ENCODE data around the gene NYNRIN.
A peak's percentile ranks its signal among the peaks of the same experiment; 100 is the strongest.
"Not testable (repeated sequence)": the region's sequence is repeated elsewhere in the genome, so short reads cannot be mapped to it uniquely, and the experiment has no call there.

Gene NYNRIN

GRCh38 chr14:24431569-24432258 is 32.9 kb downstream of the NYNRIN start:
- DNase-seq (ENCODE audit: low read depth) = peak; percentile 85

GRCh38 chr14:24432259-24433131 is 33.7 kb downstream of the NYNRIN start:
- DNase-seq (ENCODE audit: low read depth) = no peak

- no peak for DNase-seq (ENCODE audit: low read depth)
Observed at GRCh38 chr14:24434036-24434435, 35.2 kb downstream of the NYNRIN start.

- no peak for DNase-seq (ENCODE audit: low read depth)
Observed at GRCh38 chr14:24434676-24435075, 35.9 kb downstream of the NYNRIN start.

- DNase-seq (ENCODE audit: low read depth) = no peak
Observed at GRCh38 chr14:24435192-24435810, 36.5 kb downstream of the NYNRIN start.

- DNase-seq (ENCODE audit: low read depth) = no peak
Observed at GRCh38 chr14:24435998-24436354, 37.2 kb downstream of the NYNRIN start.

- no peak for DNase-seq (ENCODE audit: low read depth)
Observed at GRCh38 chr14:24436355-24437019, 37.7 kb downstream of the NYNRIN start.

- DNase-seq (ENCODE audit: low read depth) = no peak
Observed at GRCh38 chr14:24437020-24437735, 38.4 kb downstream of the NYNRIN start.

- no peak for DNase-seq (ENCODE audit: low read depth)
Observed at GRCh38 chr14:24437736-24438067, 38.9 kb downstream of the NYNRIN start.

- no peak for DNase-seq (ENCODE audit: low read depth)
Observed at GRCh38 chr14:24438223-24439097, 39.7 kb downstream of the NYNRIN start.

- DNase-seq (ENCODE audit: low read depth) = no peak
Observed at GRCh38 chr14:24439257-24439656, 40.5 kb downstream of the NYNRIN start.

GRCh38 chr14:24439830-24440605 is 41.2 kb downstream of the NYNRIN start:
- DNase-seq (ENCODE audit: low read depth) = no peak

- DNase-seq (ENCODE audit: low read depth) = no peak
Observed at GRCh38 chr14:24440606-24441399, 42.0 kb downstream of the NYNRIN start.

GRCh38 chr14:24441485-24441884 is 42.7 kb downstream of the NYNRIN start:
- no peak for DNase-seq (ENCODE audit: low read depth)

- no peak for DNase-seq (ENCODE audit: low read depth)
Observed at GRCh38 chr14:24441904-24442239, 43.1 kb downstream of the NYNRIN start.

GRCh38 chr14:24442240-24443052 is 43.6 kb downstream of the NYNRIN start, which contains the start of gene SDR39U1:
Gene SDR39U1, minus strand, starts transcription at chr14:24442776. Its CDS starts 7 bp downstream, at chr14:24442769.
- peak; percentile 91 for DNase-seq (ENCODE audit: low read depth)

GRCh38 chr14:24443053-24443665 is 44.4 kb downstream of the NYNRIN start:
- no peak for DNase-seq (ENCODE audit: low read depth)

- DNase-seq (ENCODE audit: low read depth) = not testable (repeated sequence)
Observed at GRCh38 chr14:24450828-24451227, 52.0 kb downstream of the NYNRIN start.

Data from activated T-cell treated with anti-CD3 and anti-CD28 coated beads for 48 hours (primary cell).